Measurements from ENCODE around the gene TBCK.
"Not testable (repeated sequence)": the region's sequence is repeated elsewhere in the genome, so short reads cannot be mapped to it uniquely, and the experiment has no call there.

TBCK gene
- total RNA-seq = 30.9 to 43.3 (median 41.6) reads per million in 4 experiments

- peak; percentile 78 for DNase-seq
Observed at GRCh38 chr4:106315968-106316772, at the start of gene TBCK, which contains the start of gene AIMP1. Gene TBCK (minus strand): TSS chr4:106316209. CDS start chr4:106308960, 7,249 bp downstream. Gene AIMP1 (plus strand): TSS chr4:106316550. CDS start chr4:106325010, 8,460 bp downstream.

DNA sequence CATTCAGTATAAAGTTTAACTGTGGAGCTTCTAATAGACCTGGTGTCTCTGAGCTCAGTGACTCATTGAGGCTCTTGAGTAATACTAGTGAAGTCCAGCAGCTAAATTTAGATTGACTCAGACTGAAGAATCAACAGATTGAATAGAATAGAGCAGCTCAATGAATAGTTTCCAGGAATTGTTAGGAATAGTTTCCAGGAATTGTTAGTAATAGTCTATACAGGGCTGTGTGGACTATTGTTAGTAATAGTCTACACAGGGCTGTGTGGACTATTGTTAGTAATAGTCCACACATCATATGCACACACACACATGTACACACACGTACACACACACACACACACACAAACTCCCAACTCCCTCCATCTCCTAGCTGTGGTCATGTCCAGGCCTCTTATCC is 49.6 kb upstream of the TBCK start:
- no peak for DNase-seq

DNA sequence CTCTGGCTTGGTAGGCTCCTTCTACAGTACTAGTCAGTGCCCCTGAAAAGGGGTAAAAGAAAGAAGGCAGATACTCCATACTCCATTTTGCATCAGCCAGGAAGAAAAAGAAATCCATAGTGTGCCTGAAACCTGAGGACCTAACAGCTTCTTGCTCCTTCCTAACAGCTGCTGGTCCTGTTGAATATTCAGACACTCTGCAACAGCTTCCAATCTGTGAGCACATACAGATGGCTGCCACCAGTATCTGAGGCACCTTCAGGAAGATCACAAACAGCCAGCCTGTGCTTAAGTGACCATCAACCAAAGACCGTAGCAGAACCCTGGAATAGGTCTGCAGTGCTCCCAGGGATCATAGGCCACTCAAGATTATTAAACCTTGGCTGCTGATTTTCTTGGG is 48.3 kb upstream of the TBCK start:
- no peak for DNase-seq

GRCh38 chr4:106362086-106362825 is 46.2 kb upstream of the TBCK start:
- no peak for DNase-seq

- DNase-seq = no peak
Observed at GRCh38 chr4:106358899-106359298, 42.9 kb upstream of the TBCK start.

GRCh38 chr4:106355193-106355592 is 39.2 kb upstream of the TBCK start:
- DNase-seq = no peak

- no peak for DNase-seq
Observed at GRCh38 chr4:106353786-106354185, 37.8 kb upstream of the TBCK start.

GRCh38 chr4:106351016-106351415 is 35.0 kb upstream of the TBCK start:
- no peak for DNase-seq

- DNase-seq = no peak
Observed at GRCh38 chr4:106347167-106347566, 31.2 kb upstream of the TBCK start.

- DNase-seq = no peak
Observed at GRCh38 chr4:106344647-106344970, 28.6 kb upstream of the TBCK start.

DNA sequence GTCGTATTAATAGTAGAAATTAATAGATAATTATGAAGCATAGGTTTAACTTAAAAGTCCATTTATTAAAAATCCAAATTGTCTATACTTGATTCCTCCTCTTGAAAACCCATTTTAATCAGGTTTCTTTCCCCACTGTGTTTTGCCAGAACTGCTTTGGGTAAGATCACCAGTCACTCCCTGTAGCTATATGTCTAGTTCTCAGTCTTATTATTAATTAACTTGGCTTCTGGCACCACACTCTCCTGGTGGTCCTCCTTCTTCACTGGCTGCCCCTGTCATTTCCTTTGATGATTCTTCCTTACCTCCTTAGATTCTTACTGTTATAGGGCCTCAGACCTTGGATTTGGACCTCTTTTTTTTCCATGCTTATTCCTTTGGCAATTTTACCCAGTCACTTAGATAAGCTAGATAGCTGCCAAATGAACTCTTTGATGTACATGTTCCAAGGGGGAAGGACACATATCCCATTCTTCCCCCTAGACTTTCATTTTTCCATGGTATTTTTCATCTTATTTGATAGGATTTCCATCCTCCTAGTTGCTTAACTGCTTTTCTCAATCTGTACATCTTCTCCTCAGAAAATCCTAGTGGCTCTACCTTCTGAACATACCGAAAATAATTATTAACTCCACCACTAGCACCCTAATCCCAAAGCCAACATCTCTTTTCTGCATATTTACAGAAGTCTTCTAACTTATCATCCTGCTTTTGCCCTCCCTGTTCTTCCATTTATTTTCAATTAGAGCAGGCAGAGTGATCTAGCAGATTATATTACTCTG is 28.0 kb upstream of the TBCK start:
- no peak for DNase-seq

DNA sequence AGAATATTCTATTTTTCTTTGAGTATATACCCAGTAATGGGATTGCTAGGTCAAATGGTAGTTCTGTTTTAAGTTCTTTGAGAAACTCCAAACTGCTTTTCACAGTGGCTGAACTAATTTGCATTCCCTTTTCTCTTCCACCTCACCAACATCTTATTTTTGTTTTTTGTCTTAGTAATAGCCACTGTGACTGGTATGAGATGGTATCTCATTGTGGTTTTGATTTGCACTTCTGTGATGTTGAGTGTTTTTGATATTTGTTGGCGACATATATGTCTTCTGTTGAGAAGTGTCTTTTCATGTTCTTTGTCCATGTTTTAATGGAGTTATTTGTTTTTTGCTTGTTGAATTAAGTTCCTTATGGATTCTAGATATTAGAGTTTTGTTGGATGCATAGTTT is 24.8 kb upstream of the TBCK start:
- DNase-seq = no peak

DNA sequence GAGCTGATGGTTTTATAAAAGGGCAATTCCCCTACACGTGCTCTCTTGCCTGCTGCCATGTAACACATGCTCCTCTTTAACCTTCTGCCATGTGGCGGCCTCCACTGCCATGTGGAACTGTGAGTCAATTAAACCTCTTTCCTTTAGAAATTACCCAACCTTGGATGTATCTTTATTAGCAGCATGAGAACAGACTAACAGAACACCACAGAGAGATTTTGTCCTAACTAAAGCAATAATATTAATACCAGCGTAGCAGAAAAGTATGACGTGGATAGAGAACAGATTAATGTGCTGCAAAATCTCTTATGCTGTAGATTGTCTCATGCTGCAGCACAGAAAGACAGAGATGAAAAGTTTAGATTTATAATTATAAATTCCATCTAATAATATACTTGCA is 23.4 kb upstream of the TBCK start:
- no peak for DNase-seq

GRCh38 chr4:106338671-106339070 is 22.7 kb upstream of the TBCK start:
- no peak for DNase-seq

DNA sequence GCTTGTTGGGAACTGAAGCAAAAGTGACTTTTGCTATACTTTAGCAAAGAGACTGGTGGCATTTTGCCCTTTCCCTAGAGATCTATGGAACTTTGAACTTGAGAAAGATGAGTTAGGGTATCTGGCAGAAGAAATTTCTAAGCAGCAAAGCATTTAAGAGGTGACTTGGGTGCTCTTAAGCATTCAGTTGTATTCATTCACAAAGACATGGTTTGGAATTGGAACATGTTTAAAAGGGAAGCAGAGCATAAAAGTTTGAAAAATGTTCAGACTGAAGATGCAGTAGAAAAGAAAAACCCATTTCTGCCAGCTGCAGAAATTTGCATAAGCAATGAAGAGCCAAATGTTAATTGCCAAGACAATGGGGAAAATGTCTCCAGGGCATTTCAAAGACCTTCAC is 21.9 kb upstream of the TBCK start:
- DNase-seq = no peak

GRCh38 chr4:106336618-106337017 is 20.6 kb upstream of the TBCK start:
- no peak for DNase-seq

GRCh38 chr4:106334741-106335470 is 18.9 kb upstream of the TBCK start:
- no peak for DNase-seq

- no peak for DNase-seq
Observed at GRCh38 chr4:106333186-106333585, 17.2 kb upstream of the TBCK start.

DNA sequence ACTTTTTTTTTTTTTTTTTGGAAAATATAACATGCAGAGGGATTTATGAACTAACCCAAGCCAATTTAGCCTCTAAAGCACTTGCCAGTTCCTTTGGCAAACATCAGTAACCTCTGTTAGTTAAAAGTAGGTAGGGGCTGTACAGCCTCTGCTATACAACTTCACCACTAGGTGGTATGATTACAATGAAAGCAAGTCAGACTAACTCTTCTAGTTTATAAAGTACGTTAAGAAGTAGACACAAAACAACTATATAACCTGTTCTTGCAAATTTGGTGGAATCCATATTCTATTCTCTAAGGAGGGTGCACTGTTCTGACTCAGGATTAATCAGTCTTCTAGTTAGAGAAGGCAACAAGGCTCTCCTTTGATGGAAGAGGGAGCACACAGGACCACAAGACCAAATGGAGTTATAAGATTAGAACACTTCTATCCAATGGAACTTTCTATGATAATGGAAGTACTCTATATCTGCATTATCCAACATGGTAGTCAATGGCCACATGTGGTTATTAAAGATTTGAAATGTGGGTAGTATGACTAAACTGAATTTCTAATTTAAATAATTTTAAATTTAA is 13.1 kb upstream of the TBCK start:
- DNase-seq = no peak

DNA sequence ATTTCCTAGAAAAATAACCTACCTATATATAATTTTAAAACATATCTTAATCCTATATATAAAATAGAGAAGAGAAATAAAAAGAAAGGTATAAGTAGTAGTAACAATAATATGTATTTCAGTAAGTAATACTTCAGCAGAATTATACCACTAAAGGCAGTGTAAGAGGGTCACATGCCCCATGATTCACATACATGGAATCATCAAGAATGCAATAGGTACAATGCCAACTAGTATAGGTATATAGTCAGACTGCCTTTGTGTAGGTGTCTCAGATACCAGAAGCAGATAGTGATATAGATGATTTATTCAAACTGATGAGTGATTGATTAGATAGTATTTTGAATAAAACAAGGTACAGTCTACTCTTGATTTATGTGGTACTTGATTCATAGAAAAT is 9.8 kb upstream of the TBCK start:
- no peak for DNase-seq

DNA sequence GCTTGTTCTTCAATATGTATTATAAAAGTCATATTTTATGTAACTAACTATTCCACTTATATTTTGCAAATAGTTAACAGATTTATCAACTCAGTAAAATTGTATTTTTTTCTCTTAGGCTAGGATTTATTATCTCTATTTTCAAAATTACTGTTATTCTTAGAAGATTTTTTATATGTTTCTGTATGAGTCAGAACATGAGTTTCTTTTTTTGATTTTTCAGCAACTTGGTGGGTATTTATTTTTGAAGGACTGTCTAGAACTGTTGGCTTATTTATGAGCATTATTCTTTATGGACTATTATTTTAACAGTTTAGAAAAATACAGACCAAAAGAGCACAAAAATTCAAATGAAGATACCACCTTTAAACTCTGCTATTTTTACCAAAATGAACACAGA is 7.1 kb upstream of the TBCK start:
- no peak for DNase-seq

GRCh38 chr4:106321814-106322213 is 5.8 kb upstream of the TBCK start:
- DNase-seq = not testable (repeated sequence)
